ENCODE results near the gene ERVFRD-1.
"Not testable (repeated sequence)": the region's sequence is repeated elsewhere in the genome, so short reads cannot be mapped to it uniquely, and the experiment has no call there.

Gene ERVFRD-1

GRCh38 chr6:11091141-11091540 is 20.4 kb downstream of the ERVFRD-1 start:
- DNase-seq (ENCODE audit: low spot score): not testable (repeated sequence)

GRCh38 chr6:11089695-11090094 is 21.8 kb downstream of the ERVFRD-1 start:
- DNase-seq (ENCODE audit: low spot score): no peak

DNA sequence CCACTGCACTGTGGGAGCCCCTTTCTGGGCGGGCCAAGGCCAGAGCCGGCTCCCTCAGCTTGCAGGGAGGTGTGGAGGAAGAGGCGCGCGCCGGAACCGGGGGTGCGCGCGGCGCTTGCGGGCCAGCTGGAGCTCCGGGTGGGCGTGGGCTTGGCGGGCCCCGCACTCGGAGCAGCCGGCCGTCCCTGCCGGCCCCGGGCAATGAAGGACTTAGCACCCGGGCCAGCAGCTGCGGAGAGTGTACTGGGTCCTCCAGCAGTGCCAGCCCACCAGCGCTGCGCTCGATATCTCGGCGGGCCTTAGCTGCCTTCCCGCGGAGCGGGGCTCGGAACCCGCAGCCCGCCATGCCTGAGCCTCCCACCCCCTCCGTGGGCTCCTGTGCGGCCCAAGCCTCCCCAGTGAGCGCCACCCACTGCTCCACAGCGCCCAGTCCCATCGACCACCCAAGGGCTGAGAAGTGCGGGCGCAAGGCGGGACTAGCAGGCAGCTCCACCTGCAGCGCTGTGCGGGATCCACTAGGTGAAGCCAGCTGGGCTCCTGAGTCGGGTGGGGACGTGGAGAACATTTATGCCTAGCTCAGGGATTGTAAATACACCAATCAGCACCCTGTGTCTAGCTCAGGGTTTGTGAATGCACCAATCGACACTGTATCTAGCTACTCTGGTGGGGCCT is 24.2 kb downstream of the ERVFRD-1 start:
- DNase-seq (ENCODE audit: low spot score): not testable (repeated sequence)

DNA sequence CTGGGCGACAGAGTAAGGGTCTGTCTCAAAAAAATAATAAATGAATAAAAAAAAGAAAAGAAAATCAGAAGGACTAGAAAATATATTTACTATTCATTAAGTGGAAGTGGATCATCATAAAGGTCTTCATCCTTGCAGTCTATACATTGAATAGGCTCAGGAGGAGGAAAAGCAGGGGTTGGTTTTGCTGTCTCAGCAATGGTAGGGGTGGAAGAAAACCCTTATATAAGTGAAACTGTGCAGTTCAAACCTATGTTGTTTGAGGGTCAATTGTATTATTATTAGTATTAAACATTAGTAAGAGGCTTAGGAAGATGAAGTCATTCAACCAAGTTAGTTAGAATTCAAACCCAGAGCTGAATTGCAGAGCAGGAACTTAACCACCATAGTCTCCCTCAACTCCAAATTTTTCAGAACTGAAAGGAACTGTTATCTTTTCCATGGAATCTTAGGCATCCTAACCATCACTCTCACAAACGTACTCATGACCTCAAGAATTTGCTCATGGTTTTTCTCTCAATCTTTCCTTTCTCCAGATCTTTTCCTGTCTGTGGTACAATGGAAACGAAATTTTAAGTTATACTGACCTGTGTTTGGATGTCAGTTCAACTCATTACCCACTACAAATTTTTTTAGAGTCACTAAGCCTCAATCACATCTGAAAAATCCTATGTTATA is 25.6 kb downstream of the ERVFRD-1 start:
- DNase-seq (ENCODE audit: low spot score): peak; percentile 74

- DNase-seq (ENCODE audit: low spot score): no peak
These were observed 27.6 kb downstream of the ERVFRD-1 start for GRCh38 chr6:11083956-11084355.

DNA sequence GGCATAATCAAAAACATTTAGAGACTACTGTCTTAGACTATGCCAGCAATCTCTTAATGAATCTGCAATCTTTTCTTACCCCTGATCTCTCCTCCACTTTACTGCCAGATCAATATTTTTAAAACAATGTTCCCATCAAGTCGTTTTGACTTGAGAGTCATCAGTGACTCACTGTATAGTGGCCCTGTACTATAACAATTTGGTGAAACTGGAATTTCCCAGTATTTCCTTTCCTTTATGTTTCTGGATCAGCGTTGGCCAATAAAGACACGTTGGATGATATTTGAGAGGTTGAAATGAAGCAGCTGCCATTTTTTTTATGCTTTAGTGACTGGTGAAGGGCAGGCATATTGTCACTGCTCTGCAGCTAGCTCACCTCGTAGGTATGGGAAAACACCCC is 28.0 kb downstream of the ERVFRD-1 start:
- no peak for DNase-seq (ENCODE audit: low spot score)

GRCh38 chr6:11080296-11080695 is 31.2 kb downstream of the ERVFRD-1 start:
- DNase-seq (ENCODE audit: low spot score): no peak

GRCh38 chr6:11078266-11078665 is 33.3 kb downstream of the ERVFRD-1 start:
- DNase-seq (ENCODE audit: low spot score): no peak

DNA sequence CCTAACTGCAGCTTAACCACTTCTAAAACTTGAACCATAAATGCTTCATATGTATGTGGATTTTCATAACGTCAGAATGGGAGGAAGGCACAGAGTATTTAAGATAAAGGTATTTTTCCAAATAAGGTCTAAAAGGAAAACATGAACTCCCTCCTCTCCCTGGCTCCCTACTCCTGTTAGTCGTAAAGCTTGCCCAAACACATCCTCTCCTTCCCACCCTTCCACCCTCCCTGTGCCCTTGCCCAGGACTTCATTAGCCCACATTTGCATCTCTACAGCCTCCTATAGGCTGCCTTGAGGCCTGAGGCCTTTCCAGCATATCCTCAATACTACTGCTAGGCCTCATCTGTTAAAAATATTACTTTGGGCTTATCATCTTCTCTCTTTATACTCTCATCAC is 35.0 kb downstream of the ERVFRD-1 start:
- no peak for DNase-seq (ENCODE audit: low spot score)

DNA sequence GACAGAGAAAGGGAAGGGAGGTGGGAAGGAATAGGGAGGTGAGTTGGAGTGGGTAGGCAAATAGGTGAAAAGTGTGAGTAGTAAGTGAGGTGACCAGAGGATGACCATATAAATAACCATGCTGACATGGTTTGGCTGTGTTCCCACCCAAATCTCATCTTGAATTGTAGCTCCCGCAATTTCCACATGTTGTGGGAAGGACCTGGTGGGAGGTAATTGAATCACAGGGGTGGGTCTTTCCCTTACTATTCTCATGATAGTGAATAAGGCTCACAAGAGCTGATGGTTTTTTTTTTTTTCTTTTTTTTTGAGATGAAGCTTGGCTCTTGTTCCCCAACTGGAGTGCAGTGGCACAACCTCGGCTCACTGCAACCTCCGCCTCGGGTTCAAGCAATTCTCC is 39.4 kb downstream of the ERVFRD-1 start:
- DNase-seq (ENCODE audit: low spot score): no peak

DNA sequence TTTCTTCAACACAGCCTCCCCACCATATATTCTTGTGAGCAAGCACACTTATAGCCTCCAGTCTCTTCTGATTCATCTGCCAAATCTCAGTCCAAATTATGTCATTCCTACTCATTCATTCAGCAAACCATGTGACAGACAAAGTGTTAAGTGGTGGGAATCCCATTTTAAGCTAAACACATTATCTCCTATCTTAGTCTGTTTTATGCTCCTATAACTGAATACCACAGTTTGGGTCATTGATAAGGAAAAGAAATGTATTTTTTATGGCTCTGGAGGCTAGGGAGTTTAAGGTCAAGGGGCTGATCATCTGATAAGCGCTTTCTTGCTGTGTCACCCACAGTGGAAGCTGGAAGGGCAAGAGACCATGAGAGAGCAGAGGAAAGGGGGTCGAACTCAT is 41.8 kb downstream of the ERVFRD-1 start:
- DNase-seq (ENCODE audit: low spot score): no peak

GRCh38 chr6:11067348-11067747 is 44.2 kb downstream of the ERVFRD-1 start:
- DNase-seq (ENCODE audit: low spot score): no peak

DNA sequence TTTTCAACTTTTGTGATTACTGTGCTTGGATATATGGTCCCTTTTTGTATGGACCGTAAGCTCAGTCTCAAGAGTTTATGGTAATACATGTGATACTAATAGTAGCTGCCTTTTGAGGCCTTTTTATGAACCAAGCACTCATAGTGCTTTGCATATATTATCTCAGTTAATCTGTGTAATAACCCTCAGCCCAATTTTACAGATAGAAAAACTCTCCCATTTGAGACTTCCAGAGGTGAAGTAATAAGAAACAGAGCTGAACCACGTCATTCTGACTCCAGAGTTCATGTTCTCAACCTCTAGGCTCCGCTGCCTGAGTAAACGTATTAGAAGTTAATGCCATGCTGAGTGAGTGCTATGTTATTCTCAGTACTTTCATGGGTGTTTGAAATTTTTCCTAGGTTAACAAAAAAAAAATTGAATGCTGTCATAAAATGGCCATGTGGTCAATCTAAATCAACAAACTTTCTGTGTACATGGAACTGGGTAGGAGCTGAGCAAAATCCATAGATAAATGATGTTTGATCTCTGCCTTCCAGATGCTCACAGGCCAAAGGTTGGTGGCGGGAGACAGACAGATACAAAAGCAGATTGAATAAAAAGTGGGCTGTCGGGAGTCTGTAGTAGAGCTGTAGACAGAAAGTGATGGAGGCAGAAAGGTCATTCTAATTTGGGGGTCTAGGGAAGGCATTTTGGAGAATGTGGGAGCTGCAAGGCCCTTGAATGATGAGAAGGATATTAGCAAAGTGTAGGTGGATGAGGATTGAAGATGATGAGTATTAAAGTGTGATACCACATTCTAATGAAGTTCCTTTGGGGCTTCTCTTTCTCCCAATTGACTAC is 44.8 kb downstream of the ERVFRD-1 start:
- no peak for DNase-seq (ENCODE audit: low spot score)

DNA sequence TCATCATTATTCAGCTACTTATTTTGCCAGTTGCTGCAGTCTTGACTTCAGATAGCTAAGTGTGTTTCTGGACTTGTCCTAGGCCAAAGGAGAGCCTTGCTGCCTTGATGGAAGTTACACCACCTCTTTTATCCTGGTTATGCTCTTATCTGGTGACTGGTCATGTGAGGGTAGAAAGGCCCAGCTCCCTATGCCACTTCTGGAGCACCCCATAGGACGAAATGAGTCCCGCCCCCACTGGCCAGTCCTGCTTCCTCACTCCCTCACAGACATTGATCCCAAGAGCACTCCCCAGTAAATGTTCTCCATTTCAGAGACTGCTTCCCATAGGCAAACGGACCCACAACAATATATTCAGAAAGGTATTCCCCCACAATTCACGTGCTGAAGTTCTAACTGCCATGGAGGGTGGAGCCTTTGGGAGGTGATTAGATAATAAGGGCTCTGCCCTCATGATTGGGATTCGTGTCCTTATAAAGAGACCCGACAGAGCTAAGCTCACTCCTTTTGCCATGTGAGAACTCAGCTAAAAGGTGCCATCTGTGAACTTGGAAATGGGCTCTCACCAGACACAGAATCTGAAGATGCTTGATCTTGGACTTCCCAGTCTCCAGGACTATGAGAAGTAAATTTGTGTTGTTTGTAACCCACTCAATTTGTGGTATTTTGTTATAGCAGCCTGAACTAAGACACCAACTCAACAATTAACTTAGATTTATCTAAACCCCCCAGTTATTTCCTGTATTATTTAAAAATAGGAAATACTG is 45.9 kb downstream of the ERVFRD-1 start:
- no peak for DNase-seq (ENCODE audit: low spot score)

GRCh38 chr6:11064836-11065235 is 46.7 kb downstream of the ERVFRD-1 start:
- DNase-seq (ENCODE audit: low spot score): no peak

GRCh38 chr6:11062715-11063114 is 48.8 kb downstream of the ERVFRD-1 start:
- no peak for DNase-seq (ENCODE audit: low spot score)

GRCh38 chr6:11062083-11062482 is 49.4 kb downstream of the ERVFRD-1 start:
- DNase-seq (ENCODE audit: low spot score): no peak

- no peak for DNase-seq (ENCODE audit: low spot score)
These were observed 53.1 kb downstream of the ERVFRD-1 start for GRCh38 chr6:11058406-11058805.

DNA sequence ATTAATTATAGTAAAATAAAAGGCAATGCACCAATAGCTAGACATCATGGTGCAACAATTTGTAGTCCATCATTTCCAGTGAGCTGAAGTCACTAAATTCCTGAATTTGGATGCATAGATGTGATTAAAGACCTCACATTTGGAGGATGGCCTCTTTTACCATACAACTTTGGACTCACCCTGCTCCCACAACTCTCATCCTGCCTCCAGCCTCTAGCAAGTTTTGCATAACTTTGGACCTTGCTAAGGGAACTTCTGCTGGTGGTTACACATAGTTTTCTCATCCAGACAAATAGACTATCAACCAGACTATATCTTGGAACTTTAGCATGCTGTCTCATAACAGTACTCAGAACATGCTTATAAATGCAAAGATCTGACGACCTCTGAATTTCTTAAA is 54.7 kb downstream of the ERVFRD-1 start:
- no peak for DNase-seq (ENCODE audit: low spot score)

DNA sequence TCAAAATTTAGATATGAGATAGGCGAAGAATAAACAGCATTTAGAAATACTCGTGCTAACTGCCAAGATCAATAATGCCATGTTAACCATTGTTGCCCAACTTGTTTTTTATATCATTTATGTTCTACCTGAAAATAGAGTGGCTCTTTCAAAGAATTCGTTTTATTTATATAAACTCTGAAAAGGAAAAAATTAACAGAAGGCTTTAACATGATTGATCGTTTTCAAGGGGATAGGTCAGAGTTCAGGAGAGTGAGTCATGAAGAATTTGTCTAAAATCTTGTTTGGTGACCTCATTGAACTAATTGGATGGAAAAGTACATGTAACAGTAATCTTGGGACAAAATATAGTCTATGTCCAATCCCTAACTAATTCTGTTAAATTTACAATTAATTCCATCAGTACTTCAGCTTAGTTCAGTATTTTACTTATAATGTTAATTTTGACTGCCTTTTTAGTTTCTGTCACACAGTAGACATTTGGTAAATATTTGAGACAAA is 56.3 kb downstream of the ERVFRD-1 start:
- DNase-seq (ENCODE audit: low spot score): no peak

DNA sequence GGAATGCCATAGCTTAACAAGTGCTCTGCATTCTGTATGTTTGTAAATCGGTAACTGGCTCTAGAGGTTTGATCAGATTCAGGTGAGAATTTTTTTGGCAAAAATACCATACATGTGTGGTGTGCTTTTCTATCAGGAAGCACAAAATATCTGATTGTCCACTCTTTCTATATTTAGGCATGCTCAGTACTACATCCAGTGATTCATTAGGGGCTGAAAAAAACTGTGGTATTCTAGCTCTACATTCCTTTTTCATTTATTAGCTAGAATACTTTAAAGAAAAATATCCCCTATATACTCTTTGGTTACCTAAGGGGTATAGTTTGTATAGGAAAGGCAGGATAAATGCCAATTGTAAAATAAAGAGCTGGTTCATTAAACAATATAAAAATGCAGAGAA is 56.8 kb downstream of the ERVFRD-1 start:
- no peak for DNase-seq (ENCODE audit: low spot score)

DNA sequence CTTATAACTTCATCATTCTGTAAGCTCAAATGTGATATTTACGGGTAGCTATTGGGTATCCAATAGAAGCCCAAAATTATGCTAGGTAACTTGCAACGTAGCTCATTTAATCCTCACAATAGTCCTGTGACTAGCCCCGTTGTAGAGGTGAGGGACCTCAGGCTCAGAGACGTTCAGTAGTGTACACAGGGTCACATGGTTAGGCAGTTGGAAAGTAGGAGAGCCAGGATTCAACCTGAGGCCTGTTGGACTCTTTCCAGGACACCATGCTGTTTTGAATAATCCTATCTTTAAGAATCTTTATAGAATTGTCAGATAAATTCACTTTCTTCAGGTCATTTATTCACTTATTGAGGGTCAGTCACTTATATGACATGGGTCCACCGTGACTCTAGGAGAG is 58.2 kb downstream of the ERVFRD-1 start:
- DNase-seq (ENCODE audit: low spot score): no peak

Data from AG08395 (cell line).